ENCODE data around the gene SMC5.

GRCh38 chr9:70261131-70261870, 2.5 kb downstream of the SMC5 start:
- TF ChIP-seq POLR2A (IDR thresholded peaks at IDR 0.05; ENCODE audit: low read depth, low read length) (no peak), POLR2AphosphoS5 (IDR thresholded peaks at IDR 0.05; ENCODE audit: low read depth, low read length) (no peak)

All from GM12892 (cell line).